HG03571 (cell line): ENCODE data around the gene CLMP.
"Not testable (repeated sequence)": the region's sequence is repeated elsewhere in the genome, so short reads cannot be mapped to it uniquely, and the experiment has no call there.

Experiments
- ATAC-seq: cut with Tn5 transposase; IDR thresholded peaks from one replicate; pipeline ENCODE4 v1.9.1; 2021; ENCODE audit not compliant: unreplicated experiment

CLMP gene

GRCh38 chr11:123139206-123139605, 55.8 kb downstream of the CLMP start:
- no peak for ATAC-seq

GRCh38 chr11:123137431-123138224, 57.4 kb downstream of the CLMP start:
- ATAC-seq: no peak

- no peak for ATAC-seq
These were observed 59.1 kb downstream of the CLMP start for GRCh38 chr11:123135863-123136446.

- ATAC-seq: no peak
These were observed 62.2 kb downstream of the CLMP start for GRCh38 chr11:123132881-123133280.

GRCh38 chr11:123132034-123132766, 62.8 kb downstream of the CLMP start:
- not testable (repeated sequence) for ATAC-seq

- no peak for ATAC-seq
These were observed 65.1 kb downstream of the CLMP start for GRCh38 chr11:123129920-123130319.

- ATAC-seq: no peak
These were observed 69.9 kb downstream of the CLMP start for GRCh38 chr11:123125169-123125568.

- ATAC-seq: no peak
These were observed 72.2 kb downstream of the CLMP start for GRCh38 chr11:123122852-123123251.

- no peak for ATAC-seq
These were observed 72.7 kb downstream of the CLMP start for GRCh38 chr11:123122341-123122740.

- no peak for ATAC-seq
These were observed 78.6 kb downstream of the CLMP start for GRCh38 chr11:123116486-123116885.

- no peak for ATAC-seq
These were observed 83.6 kb downstream of the CLMP start for GRCh38 chr11:123111465-123111864.

- ATAC-seq: no peak
These were observed 84.7 kb downstream of the CLMP start for GRCh38 chr11:123110397-123110796.

- ATAC-seq: no peak
These were observed 87.0 kb downstream of the CLMP start for GRCh38 chr11:123107945-123108495.

GRCh38 chr11:123104697-123105096, 90.4 kb downstream of the CLMP start:
- no peak for ATAC-seq

- no peak for ATAC-seq
These were observed 91.6 kb downstream of the CLMP start for GRCh38 chr11:123103326-123103980.

GRCh38 chr11:123100379-123101085, 94.5 kb downstream of the CLMP start:
- ATAC-seq: no peak

- no peak for ATAC-seq
These were observed 96.1 kb downstream of the CLMP start for GRCh38 chr11:123098990-123099389.

GRCh38 chr11:123093739-123094138, 101.3 kb downstream of the CLMP start:
- no peak for ATAC-seq

- ATAC-seq: no peak
These were observed 103.5 kb downstream of the CLMP start for GRCh38 chr11:123091506-123091905.

- ATAC-seq: not testable (repeated sequence)
These were observed 104.9 kb downstream of the CLMP start for GRCh38 chr11:123090168-123090567.
